Endothelial cell of umbilical vein (primary cell): ENCODE measurements around the gene SUGCT. TPM values are rescaled to one million over a fixed set of nuclear protein-coding genes. Genes with fewer than 3 reads are reported as not detected.

Source experiments
- BruUV-seq: library from RNA; stranded (reverse); fragments of 400-500 nt; replicated peaks from 2 replicates; lab custom pipeline; 2021; lab: Mats Ljungman, UMichigan
- CTCF ChIA-PET: fragments of 300-600, 350-600 bp; sonication (Branson Sonifier 250); formaldehyde crosslinking; loops from one replicate; lab custom pipeline; 2021; ENCODE audit warnings: antibody characterized with exemption, inconsistent platforms; lab: Charles Lee
- POLR2A ChIA-PET: fragments of 300-600, 350-600 bp; sonication (Branson Sonifier 250); formaldehyde crosslinking; loops from one replicate; lab custom pipeline; 2021; ENCODE audit warnings: antibody characterized with exemption, inconsistent platforms; lab: Charles Lee
- DNase-seq: peaks from one replicate; pipeline ENCODE4 v3.0.0-alpha.2; 2011; ENCODE audit warnings: low read depth, low spot score
- FAIRE-seq: peaks from 2 replicates; lab custom pipeline; 2011; peaks lifted over from hg19 to GRCh38; lab: Jason Lieb, UNC
- H2AFZ ChIP-seq: 2 replicates; pipeline ENCODE4 v1.6.0; 2012; ENCODE audit warnings: low read depth, low read length, control low read depth, inconsistent platforms
- H3K27ac ChIP-seq: 2 replicates; pipeline ENCODE4 v1.5.1; 2011; ENCODE audit warnings: low read depth, mild to moderate bottlenecking, control low read depth, low read length, moderate library complexity; ENCODE audit not compliant: insufficient read depth
- H3K27me3 ChIP-seq, 2 experiments: 2 replicates each; pipeline versions ENCODE4 v1.6.0 to v1.6.1; 2011; ENCODE audit warnings: low read length in 2 of 2, mixed read lengths in 1 of 2; ENCODE audit not compliant: control insufficient read depth in 2 of 2, insufficient read depth in 2 of 2
- H3K36me3 ChIP-seq, 2 experiments: 2 replicates in 1 of 2; 3 replicates in 1 of 2; pipeline ENCODE4 v1.5.1; 2011; ENCODE audit warnings: low read length in 2 of 2, mild to moderate bottlenecking in 1 of 2, moderate library complexity in 1 of 2; ENCODE audit not compliant: control insufficient read depth in 2 of 2, insufficient read depth in 2 of 2; ENCODE audit errors: extremely low read depth in 1 of 2
- H3K4me1 ChIP-seq: 3 replicates; pipeline ENCODE4 v1.5.1; 2011; ENCODE audit warnings: mild to moderate bottlenecking, low read length; ENCODE audit not compliant: control insufficient read depth, insufficient read depth; ENCODE audit errors: extremely low read depth
- H3K4me2 ChIP-seq: 2 replicates; pipeline ENCODE4 v1.6.1; 2011; ENCODE audit warnings: low read length, control low read depth, mixed read lengths; ENCODE audit not compliant: insufficient read depth
- H3K4me3 ChIP-seq, 3 experiments: fragments of 200-600 bp in 1 of 3; sonication (generic), shearing (Covaris generic) in 1 of 3; replicated peaks in 1 of 3; 2 replicates each; pipeline ENCODE4 v1.5.1; 2011 to 2016; ENCODE audit warnings: control low read depth in 3 of 3, low read length in 3 of 3, mild to moderate bottlenecking in 2 of 3, inconsistent platforms in 1 of 3, low read depth in 1 of 3, moderate library complexity in 1 of 3; ENCODE audit not compliant: insufficient read depth in 1 of 3
- H3K79me2 ChIP-seq: 2 replicates; pipeline ENCODE4 v1.6.0; 2012; ENCODE audit warnings: low read length, inconsistent platforms; ENCODE audit not compliant: control insufficient read depth, insufficient read depth
- H3K9ac ChIP-seq: replicated peaks from 2 replicates; pipeline ENCODE3; 2011; ENCODE audit warnings: low read length, control low read depth; ENCODE audit not compliant: insufficient read depth; ENCODE audit errors: extremely low read depth
- H3K9me1 ChIP-seq: replicated peaks from 3 replicates; pipeline ENCODE4 v1.6.0; 2011; ENCODE audit warnings: mild to moderate bottlenecking, low read length; ENCODE audit not compliant: control insufficient read depth, insufficient read depth; ENCODE audit errors: extremely low read depth
- H3K9me3 ChIP-seq: replicated peaks from 2 replicates; pipeline ENCODE4 v1.5.1; 2012; ENCODE audit warnings: low read length, inconsistent platforms; ENCODE audit not compliant: control insufficient read depth, insufficient read depth
- H4K20me1 ChIP-seq: replicated peaks from 2 replicates; pipeline ENCODE3; 2011; ENCODE audit warnings: mild to moderate bottlenecking, low read length; ENCODE audit not compliant: control insufficient read depth, insufficient read depth; ENCODE audit errors: extremely low read depth
- EZH2 ChIP-seq: IDR thresholded peaks from 2 replicates; pipeline ENCODE4 v1.6.1; 2012; ENCODE audit warnings: borderline replicate concordance, low read depth, mild to moderate bottlenecking, moderate library complexity, low read length, inconsistent platforms; ENCODE audit not compliant: severe bottlenecking
- FOS ChIP-seq: IDR thresholded peaks from 2 replicates; pipeline ENCODE4 v1.6.1; 2011; ENCODE audit warnings: mild to moderate bottlenecking, low read length, moderate library complexity, borderline replicate concordance; ENCODE audit not compliant: insufficient read depth
- GATA2 ChIP-seq: IDR thresholded peaks from 2 replicates; pipeline ENCODE4 v1.7.0; 2011; ENCODE audit warnings: low read depth, mild to moderate bottlenecking, moderate library complexity, mixed read lengths, low read length; ENCODE audit not compliant: insufficient read length, insufficient read depth
- JUN ChIP-seq: IDR thresholded peaks from 2 replicates; pipeline ENCODE4 v1.6.1; 2011; ENCODE audit warnings: borderline replicate concordance, low read depth; ENCODE audit not compliant: insufficient read length, insufficient read depth
- MYC ChIP-seq: IDR thresholded peaks from one replicate; pipeline ENCODE4 v1.6.1; 2011; ENCODE audit warnings: mild to moderate bottlenecking, low read depth, low read length
- POLR2A ChIP-seq: IDR thresholded peaks from 2 replicates; pipeline ENCODE4 v1.6.1; 2012; ENCODE audit warnings: low read depth, mild to moderate bottlenecking, control low read depth, low read length
- POLR2AphosphoS5 ChIP-seq: IDR thresholded peaks from 2 replicates; pipeline ENCODE4 v1.6.1; 2012; ENCODE audit warnings: low read depth, mild to moderate bottlenecking, control low read depth, low read length, moderate library complexity; ENCODE audit not compliant: insufficient read depth
- dilution Hi-C: fragments of 300-500 bp; cut with MboI; formaldehyde crosslinking; loops from one replicate; pipeline ENCODE4 v1.15.0; 2019; ENCODE audit warnings: low sequenced_read_pairs; ENCODE audit not compliant: extremely low pct_ligation_motif_present
- intact Hi-C: fragments of 100-400 bp; cut with micrococcal nuclease; formaldehyde crosslinking; loops from one replicate; pipeline ENCODE4 v1.10.0; 2022
- polyA plus RNA-seq, 4 experiments: library from polyadenylated mRNA; depleted of rRNA in 3 of 4; stranded (reverse) in 3 of 4; unstranded in 1 of 4; fragments of >200 nt; gene quantifications; 2 replicates each; pipeline versions ENCODE4 v1.2.1 to v1.2.3, GENCODE V29; 2011 to 2012; ENCODE audit warnings: missing spikeins in 1 of 4
- total RNA-seq: library from RNA; stranded (reverse); gene quantifications from 2 replicates; pipeline ENCODE4 v1.2.3, GENCODE V29; 2021
- TF ChIP-seq, protein P1 (sequence below): IDR thresholded peaks from 2 replicates; pipeline ENCODE4 v1.6.1; 2011; ENCODE audit not compliant: insufficient read depth, insufficient read length
- TF ChIP-seq, protein P2 (sequence below), 2 donors: IDR thresholded peaks; 1 replicate in 1 of 2; 2 replicates in 1 of 2; pipeline ENCODE4 v1.5.1; 2011; ENCODE audit warnings: low read length in 2 of 2, mild to moderate bottlenecking in 2 of 2, moderate library complexity in 2 of 2, control low read depth in 1 of 2, inconsistent platforms in 1 of 2, low read depth in 1 of 2; ENCODE audit not compliant: insufficient read depth in 1 of 2; ENCODE audit errors: extremely low read depth in 1 of 2

The SUGCT gene
- total and polyA plus RNA-seq, 2 donors (not counting 3 experiments of a cell fraction or from before 2014, with no cell fraction given): 1.2 to 1.4 TPM

DNA sequence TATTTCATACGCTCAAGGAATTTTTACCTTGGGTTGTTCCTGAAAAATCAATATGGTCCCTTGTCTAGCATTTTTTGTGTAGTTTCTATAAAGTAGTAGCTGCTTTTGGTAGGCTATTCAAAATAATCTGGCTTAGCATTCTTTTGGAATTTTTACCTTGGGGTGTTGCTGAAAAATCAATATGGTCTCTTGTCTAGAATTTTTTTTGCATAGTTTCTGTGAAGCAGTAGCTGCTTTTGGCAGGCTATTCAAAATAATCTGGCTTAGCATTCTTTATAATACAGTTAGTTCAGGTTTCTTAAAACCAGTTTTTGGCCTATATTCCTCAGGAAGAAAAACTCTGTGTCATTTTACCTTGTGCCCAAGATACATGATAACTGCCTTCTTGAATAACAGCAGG is 301.9 kb downstream of the SUGCT start:
- FAIRE-seq (no peak), DNase-seq (no peak)
- no peaks in the 10 kb centered on the region for H3K9me1 ChIP-seq
- H3K4me3 ChIP-seq: no peak overlapping the region
- dilution Hi-C loops: no loop called here
- no peaks in the 10 kb centered on the region for H3K79me2 ChIP-seq
- TF ChIP-seq, protein P1, sequence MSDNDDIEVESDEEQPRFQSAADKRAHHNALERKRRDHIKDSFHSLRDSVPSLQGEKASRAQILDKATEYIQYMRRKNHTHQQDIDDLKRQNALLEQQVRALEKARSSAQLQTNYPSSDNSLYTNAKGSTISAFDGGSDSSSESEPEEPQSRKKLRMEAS: no peak
- TF ChIP-seq POLR2AphosphoS5: no peak
- no peak for TF ChIP-seq GATA2
- TF ChIP-seq POLR2A: no peak
- TF ChIP-seq FOS: no peak
- no peak for TF ChIP-seq JUN
- no peak for TF ChIP-seq EZH2
- TF ChIP-seq MYC: no peak
- TF ChIP-seq, protein P2, sequence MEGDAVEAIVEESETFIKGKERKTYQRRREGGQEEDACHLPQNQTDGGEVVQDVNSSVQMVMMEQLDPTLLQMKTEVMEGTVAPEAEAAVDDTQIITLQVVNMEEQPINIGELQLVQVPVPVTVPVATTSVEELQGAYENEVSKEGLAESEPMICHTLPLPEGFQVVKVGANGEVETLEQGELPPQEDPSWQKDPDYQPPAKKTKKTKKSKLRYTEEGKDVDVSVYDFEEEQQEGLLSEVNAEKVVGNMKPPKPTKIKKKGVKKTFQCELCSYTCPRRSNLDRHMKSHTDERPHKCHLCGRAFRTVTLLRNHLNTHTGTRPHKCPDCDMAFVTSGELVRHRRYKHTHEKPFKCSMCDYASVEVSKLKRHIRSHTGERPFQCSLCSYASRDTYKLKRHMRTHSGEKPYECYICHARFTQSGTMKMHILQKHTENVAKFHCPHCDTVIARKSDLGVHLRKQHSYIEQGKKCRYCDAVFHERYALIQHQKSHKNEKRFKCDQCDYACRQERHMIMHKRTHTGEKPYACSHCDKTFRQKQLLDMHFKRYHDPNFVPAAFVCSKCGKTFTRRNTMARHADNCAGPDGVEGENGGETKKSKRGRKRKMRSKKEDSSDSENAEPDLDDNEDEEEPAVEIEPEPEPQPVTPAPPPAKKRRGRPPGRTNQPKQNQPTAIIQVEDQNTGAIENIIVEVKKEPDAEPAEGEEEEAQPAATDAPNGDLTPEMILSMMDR (IDR thresholded peaks at IDR 0.05; ENCODE audit: extremely low read depth in 1 of 2, insufficient read depth in 1 of 2, low read depth in 1 of 2, low read length in 2 of 2): no peak
- no TSS peak for BruUV-seq
- H3K4me1 ChIP-seq: peaks cover 15% of the 10 kb centered on the region
- intact Hi-C loops: no loop called here
- no peak overlapping the region for H3K4me2 ChIP-seq
- no peaks in the 10 kb centered on the region for H3K27me3 ChIP-seq
- CTCF ChIA-PET: no interaction called here
- H3K36me3 ChIP-seq: no peaks in the 10 kb centered on the region
- H3K9me3 ChIP-seq: no peaks in the 10 kb centered on the region
- POLR2A ChIA-PET: no interaction called here
- H3K27ac ChIP-seq: peak overlapping the region; percentile 68
- H4K20me1 ChIP-seq: no peaks in the 10 kb centered on the region
- no peak overlapping the region for H3K9ac ChIP-seq
- no peak overlapping the region for H2AFZ ChIP-seq
